A673 (cell line): ENCODE measurements around the gene YOD1.

Experiments
- EZH2 ChIP-seq: fragments of 200-600 bp; sonication (generic); IDR thresholded peaks from 2 replicates; pipeline ENCODE4 v1.6.1; 2017; ENCODE audit warnings: borderline replicate concordance, low read depth, mild to moderate bottlenecking, mixed read lengths, antibody characterized with exemption, low read length; ENCODE audit not compliant: poor library complexity, severe bottlenecking
- TF ChIP-seq, protein P1 (sequence below): fragments of 300-800, 200-600 bp; sonication (generic); conservative IDR thresholded peaks from 2 replicates; pipeline ENCODE4 v1.5.1; 2017; ENCODE audit warnings: low read depth, mild to moderate bottlenecking, antibody characterized with exemption, low read length, moderate library complexity, mixed read lengths

DNA sequence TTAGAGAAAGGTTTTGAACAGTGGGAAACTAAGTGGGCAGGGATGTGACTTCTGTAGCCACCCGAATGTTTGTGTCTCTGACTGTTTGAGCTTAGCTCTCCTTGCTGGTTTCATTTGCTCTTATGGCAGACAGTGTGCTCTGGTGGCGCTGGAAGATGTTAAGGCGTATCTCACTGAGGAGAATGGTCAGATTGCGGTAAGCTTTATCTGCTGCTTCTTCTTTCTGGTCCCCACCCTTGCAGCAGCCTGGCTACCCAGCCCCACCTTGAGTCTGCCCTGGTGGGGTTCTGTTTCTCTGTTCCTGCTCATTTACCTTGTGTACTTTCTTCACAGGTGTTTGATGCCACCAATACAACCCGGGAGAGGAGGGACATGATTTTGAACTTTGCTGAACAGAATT lies 12.0 kb upstream of the YOD1 start:
- TF ChIP-seq, protein P1, sequence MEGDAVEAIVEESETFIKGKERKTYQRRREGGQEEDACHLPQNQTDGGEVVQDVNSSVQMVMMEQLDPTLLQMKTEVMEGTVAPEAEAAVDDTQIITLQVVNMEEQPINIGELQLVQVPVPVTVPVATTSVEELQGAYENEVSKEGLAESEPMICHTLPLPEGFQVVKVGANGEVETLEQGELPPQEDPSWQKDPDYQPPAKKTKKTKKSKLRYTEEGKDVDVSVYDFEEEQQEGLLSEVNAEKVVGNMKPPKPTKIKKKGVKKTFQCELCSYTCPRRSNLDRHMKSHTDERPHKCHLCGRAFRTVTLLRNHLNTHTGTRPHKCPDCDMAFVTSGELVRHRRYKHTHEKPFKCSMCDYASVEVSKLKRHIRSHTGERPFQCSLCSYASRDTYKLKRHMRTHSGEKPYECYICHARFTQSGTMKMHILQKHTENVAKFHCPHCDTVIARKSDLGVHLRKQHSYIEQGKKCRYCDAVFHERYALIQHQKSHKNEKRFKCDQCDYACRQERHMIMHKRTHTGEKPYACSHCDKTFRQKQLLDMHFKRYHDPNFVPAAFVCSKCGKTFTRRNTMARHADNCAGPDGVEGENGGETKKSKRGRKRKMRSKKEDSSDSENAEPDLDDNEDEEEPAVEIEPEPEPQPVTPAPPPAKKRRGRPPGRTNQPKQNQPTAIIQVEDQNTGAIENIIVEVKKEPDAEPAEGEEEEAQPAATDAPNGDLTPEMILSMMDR: no peak
- no peak for TF ChIP-seq EZH2
